ENCODE measurements around the gene STK38. TPM values are rescaled to one million over a fixed set of nuclear protein-coding genes. Genes with fewer than 3 reads are reported as not detected.
"Not testable (repeated sequence)": the region's sequence is repeated elsewhere in the genome, so short reads cannot be mapped to it uniquely, and the experiment has no call there.

STK38 gene
- total and polyA plus RNA-seq, 4 donors: 9.3 to 21.8 (median 12.3) TPM

DNA sequence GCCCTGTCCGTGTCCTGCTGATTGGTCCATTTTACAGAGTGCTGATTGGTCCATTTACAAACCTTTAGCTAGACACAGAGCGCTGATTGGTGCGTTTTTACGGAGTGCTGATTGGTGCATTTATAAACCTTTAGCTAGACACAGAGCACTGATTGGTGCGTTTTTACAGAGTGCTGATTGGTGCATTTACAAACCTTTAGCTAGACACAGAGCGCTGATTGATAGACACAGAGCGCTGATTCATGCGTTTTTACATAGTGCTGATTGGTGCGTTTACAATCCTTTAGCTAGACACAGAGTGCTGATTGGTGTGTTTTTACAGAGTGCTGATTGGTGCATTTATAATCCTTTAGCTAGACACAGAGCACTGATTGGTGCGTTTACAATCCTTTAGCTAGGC lies 98.1 kb downstream of the STK38 start:
- H3K9ac ChIP-seq (ENCODE audit: low read depth in 1 of 2, low read length in 2 of 2); H3K9me3 ChIP-seq (ENCODE audit: control insufficient read depth in 4 of 4, low read length in 3 of 4); H3K4me1 ChIP-seq (ENCODE audit: control insufficient read depth in 4 of 4, insufficient read depth in 4 of 4, low read length in 3 of 4); H3K27ac ChIP-seq (ENCODE audit: low read depth in 1 of 2, low read length in 2 of 2); H3K27me3 ChIP-seq (ENCODE audit: control insufficient read depth in 4 of 4, insufficient read depth in 4 of 4, low read length in 3 of 4); H3K4me3 ChIP-seq (ENCODE audit: low read depth in 1 of 3, low read length in 3 of 3); DNase-seq (ENCODE audit: low spot score); H3K36me3 ChIP-seq (ENCODE audit: control insufficient read depth in 4 of 4, insufficient read depth in 3 of 4, low read depth in 1 of 4, low read length in 3 of 4): not testable (repeated sequence)
- over 99% methylated on average over 10 of the region's 10 CpGs for WGBS

DNA sequence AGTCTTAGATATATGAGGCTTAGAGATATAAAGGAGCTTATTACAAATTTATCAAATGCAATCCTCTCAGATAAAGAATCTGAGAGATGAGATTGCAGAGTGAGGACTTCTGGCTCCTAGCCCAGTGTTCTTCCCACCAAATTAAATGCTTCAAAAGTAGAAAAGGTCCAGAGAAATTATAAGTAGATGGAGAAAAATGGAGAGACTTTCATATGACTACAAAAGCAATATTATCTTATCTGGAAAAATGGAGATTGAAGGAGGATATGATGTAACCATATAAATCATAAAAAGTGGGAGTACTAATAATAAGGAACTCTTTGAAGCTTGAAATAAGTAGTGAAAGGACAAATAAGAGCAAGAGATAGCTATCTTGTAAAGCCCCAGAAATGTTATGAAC lies 101.7 kb downstream of the STK38 start:
- Histone ChIP-seq H3K9ac (ENCODE audit: low read depth in 1 of 2, low read length in 2 of 2) (no peak overlapping the region), H3K36me3 (ENCODE audit: control insufficient read depth in 4 of 4, insufficient read depth in 3 of 4, low read depth in 1 of 4, low read length in 3 of 4) (peaks cover 0 to 3% (median 1%) of the 10 kb centered on the region in 4 donors), H3K4me1 (ENCODE audit: control insufficient read depth in 4 of 4, insufficient read depth in 4 of 4, low read length in 3 of 4) (peaks cover 1 to 20% (median 10%) of the 10 kb centered on the region in 4 donors), H3K9me3 (ENCODE audit: control insufficient read depth in 4 of 4, low read length in 3 of 4) (no peaks in the 10 kb centered on the region), H3K27ac (ENCODE audit: low read depth in 1 of 2, low read length in 2 of 2) (no peak overlapping the region), H3K27me3 (ENCODE audit: control insufficient read depth in 4 of 4, insufficient read depth in 4 of 4, low read length in 3 of 4) (no peaks in the 10 kb centered on the region), H3K4me3 (ENCODE audit: low read depth in 1 of 3, low read length in 3 of 3) (no peak overlapping the region)
- no peak for DNase-seq (ENCODE audit: low spot score)
- no peak for TF ChIP-seq TAF1 (conservative IDR thresholded peaks at IDR 0.05)
- TF ChIP-seq GABPA (IDR thresholded peaks at IDR 0.05 in 1 of 2, conservative IDR thresholded peaks at IDR 0.05 in 1 of 2): no peak
- no peak for TF ChIP-seq HNF4A (conservative IDR thresholded peaks at IDR 0.05)

DNA sequence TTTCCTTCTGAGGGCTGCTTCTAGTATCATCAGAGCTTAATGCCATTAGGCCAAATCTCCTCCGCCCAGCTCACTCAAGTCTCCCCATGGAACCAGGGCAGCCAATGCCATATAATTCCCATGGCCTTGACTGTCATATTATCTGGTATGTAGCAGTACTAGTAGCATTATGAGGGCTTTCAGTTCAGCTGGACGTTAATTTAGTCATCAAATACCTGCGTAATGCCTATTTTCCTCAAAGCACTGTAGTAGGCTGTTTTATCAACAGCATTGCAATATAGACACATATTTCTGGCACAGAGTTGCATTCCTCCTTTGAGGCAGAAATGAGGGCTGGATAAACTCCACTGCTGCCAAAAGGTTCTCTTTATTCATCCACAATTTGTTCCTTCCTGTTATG lies 102.8 kb downstream of the STK38 start:
- H3K9ac ChIP-seq (ENCODE audit: low read depth in 1 of 2, low read length in 2 of 2): peak overlapping the region in 1 of 2 donors; percentile 93
- H3K9me3 ChIP-seq (ENCODE audit: control insufficient read depth in 4 of 4, low read length in 3 of 4): no peaks in the 10 kb centered on the region
- H3K4me1 ChIP-seq (ENCODE audit: control insufficient read depth in 4 of 4, insufficient read depth in 4 of 4, low read length in 3 of 4): peaks cover 1 to 20% (median 10%) of the 10 kb centered on the region in 4 donors
- no peak for TF ChIP-seq FOXA2 (IDR thresholded peaks at IDR 0.05)
- TF ChIP-seq FOXA1 (IDR thresholded peaks at IDR 0.05): no peak
- no peak for TF ChIP-seq YY1 (IDR thresholded peaks at IDR 0.05)
- no peak for TF ChIP-seq SP1 (IDR thresholded peaks at IDR 0.05)
- TF ChIP-seq, protein P1, sequence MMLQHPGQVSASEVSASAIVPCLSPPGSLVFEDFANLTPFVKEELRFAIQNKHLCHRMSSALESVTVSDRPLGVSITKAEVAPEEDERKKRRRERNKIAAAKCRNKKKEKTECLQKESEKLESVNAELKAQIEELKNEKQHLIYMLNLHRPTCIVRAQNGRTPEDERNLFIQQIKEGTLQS (IDR thresholded peaks at IDR 0.05): no peak
- no peak for DNase-seq (ENCODE audit: low spot score)
- WGBS: 71% methylated on average over 3 of the region's 3 CpGs
- peaks cover 0 to 3% (median 1%) of the 10 kb centered on the region in 4 donors for H3K36me3 ChIP-seq (ENCODE audit: control insufficient read depth in 4 of 4, insufficient read depth in 3 of 4, low read depth in 1 of 4, low read length in 3 of 4)
- peak overlapping the region; percentile 79 to 96 (median 86) for H3K4me3 ChIP-seq (ENCODE audit: low read depth in 1 of 3, low read length in 3 of 3)
- H3K27me3 ChIP-seq (ENCODE audit: control insufficient read depth in 4 of 4, insufficient read depth in 4 of 4, low read length in 3 of 4): no peaks in the 10 kb centered on the region
- peak overlapping the region; percentile 98 to 99 for H3K27ac ChIP-seq (ENCODE audit: low read depth in 1 of 2, low read length in 2 of 2)

Small RNA genes lying within 50 kb of the gene (small RNA-seq; reads per million reads assigned to genes)
- gene RN7SL502P: not detected

Other genes with a start within 250 kb of the STK38 start
- gene BNIP5, start 210.6 kb downstream of the STK38 start, total RNA-seq: not detected
- gene BNIP5, start 210.6 kb downstream of the STK38 start, polyA plus RNA-seq: not detected
- under 1 TPM; 0.17 to 0.28 TPM for gene ETV7, start 159.8 kb downstream of the STK38 start, total RNA-seq
- under 1 TPM; 0.43 to 0.84 TPM for gene ETV7, start 159.8 kb downstream of the STK38 start, polyA plus RNA-seq
- gene PXT1, start 104.6 kb downstream of the STK38 start, total RNA-seq: not detected
- gene PXT1, start 104.6 kb downstream of the STK38 start, polyA plus RNA-seq: not detected
- 10 to 100 TPM; 45.2 to 48.5 TPM for gene KCTD20, start 104.5 kb downstream of the STK38 start, total RNA-seq
- gene KCTD20, start 104.5 kb downstream of the STK38 start, polyA plus RNA-seq: 10 to 100 TPM in 1 of 2 donors, 1 to 10 TPM in 1; 9.5 to 19.1 TPM
- gene SRSF3, start 46.9 kb upstream of the STK38 start, total RNA-seq: 100 to 1,000 TPM in 1 of 2 donors, 10 to 100 TPM in 1; 62.8 to 101 TPM
- gene SRSF3, start 46.9 kb upstream of the STK38 start, polyA plus RNA-seq: 100 to 1,000 TPM; 101 to 103 TPM
- gene CDKN1A, start 131.2 kb upstream of the STK38 start, total RNA-seq: 10 to 100 TPM in 1 of 2 donors, 1 to 10 TPM in 1; 3.2 to 41.7 TPM
- gene CDKN1A, start 131.2 kb upstream of the STK38 start, polyA plus RNA-seq: 10 to 100 TPM; 15.9 to 25.2 TPM
- gene RAB44, start 150.3 kb upstream of the STK38 start, total RNA-seq: 1 to 10 TPM in 1 of 2 donors, under 1 TPM in 1; 0.08 to 1.3 TPM
- gene RAB44, start 150.3 kb upstream of the STK38 start, polyA plus RNA-seq: under 1 TPM in 1 of 2 donors, not detected in 1; 0.02 TPM

Measured in liver (tissue), 10 donors.